HK-2 (cell line): ENCODE data around the gene TRIM24.
"Not testable (repeated sequence)": the region's sequence is repeated elsewhere in the genome, so short reads cannot be mapped to it uniquely, and the experiment has no call there.

Experiments
- DNase-seq: peaks from one replicate; pipeline ENCODE4 v3.0.0-alpha.2; 2018; ENCODE audit not compliant: unreplicated experiment

Gene TRIM24

GRCh38 chr7:138493535-138493934 is 33.5 kb downstream of the TRIM24 start:
- DNase-seq = no peak

GRCh38 chr7:138495485-138495884 is 35.4 kb downstream of the TRIM24 start:
- DNase-seq = no peak

- no peak for DNase-seq
These were observed 39.3 kb downstream of the TRIM24 start for GRCh38 chr7:138499340-138499739.

GRCh38 chr7:138500303-138500702 is 40.2 kb downstream of the TRIM24 start:
- DNase-seq = not testable (repeated sequence)

GRCh38 chr7:138500892-138501291 is 40.8 kb downstream of the TRIM24 start:
- no peak for DNase-seq

GRCh38 chr7:138502023-138502767 is 42.1 kb downstream of the TRIM24 start:
- no peak for DNase-seq

GRCh38 chr7:138505361-138505873 is 45.4 kb downstream of the TRIM24 start:
- no peak for DNase-seq

GRCh38 chr7:138506764-138507163 is 46.7 kb downstream of the TRIM24 start:
- no peak for DNase-seq

GRCh38 chr7:138510003-138510402 is 49.9 kb downstream of the TRIM24 start:
- no peak for DNase-seq

- DNase-seq = no peak
These were observed 52.2 kb downstream of the TRIM24 start for GRCh38 chr7:138512092-138512858.

- DNase-seq = no peak
These were observed 52.8 kb downstream of the TRIM24 start for GRCh38 chr7:138512885-138513284.

- no peak for DNase-seq
These were observed 53.3 kb downstream of the TRIM24 start for GRCh38 chr7:138513344-138513871.

- no peak for DNase-seq
These were observed 54.0 kb downstream of the TRIM24 start for GRCh38 chr7:138514044-138514443.

- no peak for DNase-seq
These were observed 55.0 kb downstream of the TRIM24 start for GRCh38 chr7:138515001-138515528.

- no peak for DNase-seq
These were observed 59.2 kb downstream of the TRIM24 start for GRCh38 chr7:138519061-138519798.

- no peak for DNase-seq
These were observed 60.7 kb downstream of the TRIM24 start for GRCh38 chr7:138520742-138521141.

GRCh38 chr7:138521837-138522461 is 61.9 kb downstream of the TRIM24 start:
- no peak for DNase-seq

GRCh38 chr7:138524259-138524658 is 64.2 kb downstream of the TRIM24 start:
- DNase-seq = no peak

GRCh38 chr7:138525757-138526156 is 65.7 kb downstream of the TRIM24 start:
- no peak for DNase-seq

- DNase-seq = no peak
These were observed 67.7 kb downstream of the TRIM24 start for GRCh38 chr7:138527746-138528223.

GRCh38 chr7:138536833-138537232 is 76.8 kb downstream of the TRIM24 start:
- DNase-seq = not testable (repeated sequence)
